ENCODE measurements around the gene SPINDOC.
"Not testable (repeated sequence)": the region's sequence is repeated elsewhere in the genome, so short reads cannot be mapped to it uniquely, and the experiment has no call there.

Gene SPINDOC

DNA sequence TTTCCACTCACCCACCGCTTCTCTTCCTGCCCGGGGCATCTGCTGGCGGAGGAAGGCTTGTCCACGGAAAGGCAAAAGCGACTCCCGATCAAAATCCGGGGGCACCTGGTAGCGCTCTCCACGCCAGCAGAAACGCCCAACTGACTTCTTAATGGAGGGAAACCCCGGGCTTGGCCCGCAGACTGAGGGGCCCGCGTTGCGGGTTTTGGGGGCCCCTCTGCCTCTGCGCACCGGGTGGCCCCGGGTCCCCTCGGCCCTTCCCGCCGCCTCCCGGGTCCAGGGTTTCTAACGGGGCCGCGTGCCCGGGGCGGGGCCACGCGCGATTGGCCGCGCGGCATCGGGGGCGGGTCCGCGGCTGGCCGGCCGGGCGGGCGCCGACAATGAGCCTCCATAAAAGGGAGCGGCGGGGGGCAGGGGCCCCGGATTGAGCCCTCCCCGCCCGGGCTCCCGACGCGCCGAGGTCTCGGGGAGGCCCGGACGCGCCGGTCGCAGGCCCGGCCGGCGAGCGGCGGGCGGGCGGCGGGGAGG is at the start of gene SPINDOC:
SPINDOC (plus strand) TSS at position 422 of the 528 bp plus-strand sequence. CDS start 231 bp downstream, outside the sequence.
- DNase-seq, result peak; percentile 62

DNA sequence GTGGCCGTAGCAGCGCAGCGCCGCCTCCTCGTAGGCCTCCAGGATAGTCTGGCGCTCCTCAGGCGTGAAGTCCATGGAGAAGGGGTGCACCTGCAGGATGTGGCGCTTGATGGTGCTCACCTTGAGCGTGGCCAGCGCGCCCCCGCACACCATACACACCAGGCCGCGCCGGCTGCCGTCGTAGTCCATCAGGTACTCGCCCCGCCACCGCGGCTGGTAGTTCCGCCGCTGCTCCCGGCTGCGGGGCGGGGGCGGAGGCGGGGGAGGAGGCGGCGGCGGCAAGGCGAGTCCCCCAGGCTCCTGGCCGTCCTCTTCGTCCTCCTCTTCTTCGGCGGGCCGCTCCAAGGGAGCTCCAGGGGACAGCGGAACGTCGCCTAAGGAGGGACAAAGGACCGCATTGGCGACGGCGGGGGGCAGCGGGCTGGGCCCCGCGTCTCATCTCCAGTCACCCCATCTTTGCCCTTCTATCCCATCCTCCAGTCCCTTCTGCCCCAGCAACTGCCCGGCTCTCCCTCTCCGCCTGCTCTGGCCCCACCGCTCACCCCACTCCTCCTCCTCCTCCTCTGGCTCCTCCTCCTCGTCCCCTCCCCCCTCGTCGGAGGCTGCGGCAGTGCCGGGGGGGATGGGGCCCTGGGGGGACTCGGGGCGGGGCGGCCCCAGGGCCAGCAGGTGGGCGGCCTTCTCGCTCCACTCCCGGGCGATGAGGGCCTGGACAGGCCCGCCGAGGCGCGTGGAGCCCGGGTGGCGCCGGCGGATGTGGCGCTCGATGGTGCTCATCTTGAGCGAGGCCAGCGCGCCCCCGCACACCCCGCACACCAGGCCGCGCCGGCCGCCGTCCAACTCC is 49.5 kb upstream of the SPINDOC start:
- no peak for DNase-seq

GRCh38 chr11:63764340-63764678 is 48.9 kb upstream of the SPINDOC start:
- DNase-seq, result no peak

DNA sequence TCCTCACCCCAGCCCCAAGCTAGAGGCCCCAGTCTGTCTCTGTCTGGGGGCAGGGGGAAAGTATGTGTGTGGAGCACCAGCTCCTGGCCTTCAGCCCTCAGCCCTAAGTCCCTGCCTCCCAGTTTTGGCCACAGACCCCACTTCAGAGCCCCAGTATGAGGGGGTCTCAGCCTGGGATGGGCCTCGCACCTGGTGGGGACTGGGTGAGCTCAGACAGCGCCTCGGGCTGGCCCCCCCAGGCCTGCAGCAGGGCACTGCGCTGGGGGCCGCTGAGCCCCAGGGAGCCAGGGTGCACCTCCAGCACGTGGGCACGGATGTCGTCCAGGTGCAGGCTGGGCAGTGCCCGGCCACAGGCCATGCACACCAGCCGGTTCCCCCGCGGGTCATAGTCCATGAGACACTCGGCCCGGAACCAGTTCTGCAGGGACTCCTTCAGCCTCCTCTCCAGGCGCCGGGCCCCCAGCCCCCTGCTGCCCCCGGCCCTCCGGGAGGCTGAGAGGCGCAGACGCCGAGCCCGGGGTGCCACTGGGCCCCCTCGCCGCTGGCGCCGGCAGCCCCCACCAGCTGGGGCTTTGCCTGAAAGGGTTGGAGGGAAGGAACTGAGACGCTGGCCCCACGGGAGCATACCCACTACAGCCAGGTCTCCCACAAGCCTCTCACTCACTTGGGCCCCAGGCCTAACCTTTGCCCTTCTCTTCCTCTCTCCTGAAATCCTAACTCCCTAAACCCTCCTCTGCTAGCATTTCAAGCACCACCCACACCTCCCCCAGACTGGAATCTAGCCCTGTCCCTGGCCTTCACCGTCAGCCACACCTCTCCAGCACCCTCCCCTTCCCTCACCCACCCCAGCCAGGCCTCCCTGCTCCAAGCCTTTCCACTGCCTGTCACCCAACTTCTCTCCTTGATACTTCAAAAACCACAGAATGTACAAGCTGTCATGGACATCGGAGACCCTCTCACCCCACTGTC is 48.3 kb upstream of the SPINDOC start:
- no peak for DNase-seq

DNA sequence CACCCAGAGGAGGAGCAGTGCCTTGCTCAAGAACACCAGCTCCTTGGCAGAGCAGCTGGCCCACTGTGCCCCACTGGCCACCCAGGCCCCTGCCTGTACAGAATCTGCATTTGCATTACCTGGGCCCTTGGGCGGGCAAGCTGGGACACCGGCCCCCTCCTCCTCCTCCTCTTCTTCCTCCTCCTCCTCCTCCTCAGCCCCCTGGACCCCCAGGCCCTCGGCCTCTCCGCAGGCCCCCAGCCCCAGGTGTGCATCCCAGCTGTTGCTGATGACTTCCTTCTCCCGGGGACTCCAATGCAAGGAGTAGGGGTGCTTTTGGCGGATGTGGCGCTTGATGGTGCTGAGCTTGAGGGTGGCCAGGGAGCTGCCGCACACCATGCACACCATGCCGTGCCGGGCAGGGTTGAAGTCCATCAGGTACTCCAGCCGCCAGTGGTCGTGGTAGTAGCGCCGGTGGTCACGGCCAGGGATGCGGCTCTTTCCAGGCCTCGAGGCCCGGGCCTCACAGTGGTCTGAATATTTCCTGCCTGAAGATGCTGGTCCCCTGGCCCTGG is 47.5 kb upstream of the SPINDOC start:
- DNase-seq, result no peak

GRCh38 chr11:63766531-63767235 is 46.6 kb upstream of the SPINDOC start:
- DNase-seq, result no peak

DNA sequence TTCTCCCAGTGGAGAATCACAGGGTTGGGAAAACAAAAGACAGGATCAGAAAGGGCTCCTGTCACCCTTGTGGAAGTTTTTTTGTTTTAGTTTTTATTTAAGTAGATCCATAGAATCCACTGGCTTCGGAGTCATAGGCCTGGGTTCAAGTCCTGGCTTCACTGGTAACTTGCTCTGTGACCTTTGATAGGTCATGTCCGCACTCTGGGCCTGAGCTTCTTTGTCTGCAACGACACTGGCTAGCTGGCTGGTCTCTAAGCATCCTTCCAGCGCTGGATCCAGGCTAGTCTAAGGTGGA is 46.0 kb upstream of the SPINDOC start:
- DNase-seq, result no peak

DNA sequence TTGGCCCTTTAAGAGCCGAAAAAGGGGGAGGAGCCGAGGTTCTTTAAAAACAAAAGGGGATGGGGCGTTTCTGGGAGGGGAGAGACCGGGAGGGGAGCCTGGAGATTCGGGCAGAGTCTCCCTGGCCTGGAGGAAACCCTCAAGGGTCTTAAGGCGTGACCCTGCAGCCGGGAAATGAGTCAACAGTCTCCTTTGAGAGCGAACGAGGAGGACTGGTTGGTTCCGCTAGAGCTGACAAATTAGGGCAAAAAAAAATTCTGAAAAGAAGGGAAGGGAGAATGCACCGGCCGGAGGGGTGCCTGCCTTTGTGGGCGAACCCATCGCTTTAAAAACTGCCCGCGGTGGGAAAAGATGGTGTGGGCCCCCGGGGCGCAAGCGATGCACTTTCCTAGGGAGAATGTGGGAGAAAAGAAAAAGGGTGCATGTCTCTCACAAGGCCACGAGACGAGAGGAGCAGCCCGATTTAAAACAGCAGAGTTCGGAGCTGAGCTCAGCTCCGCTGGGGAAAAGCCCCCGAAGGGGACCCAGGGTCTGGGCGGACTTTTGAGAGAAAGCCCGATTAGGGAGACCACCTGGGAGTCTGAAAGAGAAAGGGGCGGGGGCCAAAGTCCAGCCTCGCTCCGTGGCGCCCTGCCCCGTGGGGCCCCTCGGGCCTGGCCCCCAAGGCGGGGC is 45.6 kb upstream of the SPINDOC start:
- DNase-seq, result no peak

DNA sequence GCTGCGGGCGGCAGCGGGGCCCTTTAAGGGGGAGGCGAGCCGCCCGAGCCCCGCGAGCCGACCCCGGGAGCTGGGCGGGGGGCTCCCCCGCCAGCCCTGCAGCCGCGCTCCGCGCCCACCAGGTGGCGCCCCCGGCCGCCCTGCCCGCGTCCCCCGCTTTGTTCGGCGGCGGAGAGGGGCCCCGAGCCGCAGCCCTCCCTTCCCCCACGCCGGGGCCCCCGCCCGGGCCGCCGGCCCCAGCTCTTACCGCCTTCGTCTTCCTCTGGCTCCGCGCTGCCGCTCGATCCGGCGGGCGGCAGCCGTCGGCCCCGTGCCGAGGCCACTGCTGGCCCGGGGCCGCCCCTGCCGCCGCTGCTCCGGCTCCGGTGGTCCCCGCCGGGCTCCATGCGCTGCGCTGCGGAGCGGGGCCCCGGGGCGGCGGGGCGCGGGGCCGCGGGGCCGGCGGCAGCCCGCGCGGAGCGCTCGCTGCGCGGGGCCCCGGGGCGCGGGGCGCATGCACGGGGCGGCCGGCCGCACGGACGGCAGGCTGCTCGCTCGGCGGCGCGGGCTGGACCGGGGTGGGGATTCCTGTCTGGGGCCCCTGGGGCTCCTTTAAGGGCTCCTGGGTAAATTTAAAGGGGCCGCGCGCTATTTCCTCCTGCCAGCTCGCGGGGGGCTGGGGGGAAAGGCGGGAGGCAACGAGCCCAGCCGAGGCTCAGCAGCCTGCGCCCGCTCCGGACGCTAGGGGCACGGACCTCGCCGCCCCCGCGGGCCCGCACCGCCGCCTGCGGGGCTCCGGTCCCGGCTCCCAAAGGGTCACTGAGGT is 44.8 kb upstream of the SPINDOC start, which contains the start of gene ZFTA:
ZFTA (minus strand) TSS at position 539 of the 805 bp plus-strand sequence; CDS start at position 386, 153 bp downstream.
- peak; percentile 42 for DNase-seq

DNA sequence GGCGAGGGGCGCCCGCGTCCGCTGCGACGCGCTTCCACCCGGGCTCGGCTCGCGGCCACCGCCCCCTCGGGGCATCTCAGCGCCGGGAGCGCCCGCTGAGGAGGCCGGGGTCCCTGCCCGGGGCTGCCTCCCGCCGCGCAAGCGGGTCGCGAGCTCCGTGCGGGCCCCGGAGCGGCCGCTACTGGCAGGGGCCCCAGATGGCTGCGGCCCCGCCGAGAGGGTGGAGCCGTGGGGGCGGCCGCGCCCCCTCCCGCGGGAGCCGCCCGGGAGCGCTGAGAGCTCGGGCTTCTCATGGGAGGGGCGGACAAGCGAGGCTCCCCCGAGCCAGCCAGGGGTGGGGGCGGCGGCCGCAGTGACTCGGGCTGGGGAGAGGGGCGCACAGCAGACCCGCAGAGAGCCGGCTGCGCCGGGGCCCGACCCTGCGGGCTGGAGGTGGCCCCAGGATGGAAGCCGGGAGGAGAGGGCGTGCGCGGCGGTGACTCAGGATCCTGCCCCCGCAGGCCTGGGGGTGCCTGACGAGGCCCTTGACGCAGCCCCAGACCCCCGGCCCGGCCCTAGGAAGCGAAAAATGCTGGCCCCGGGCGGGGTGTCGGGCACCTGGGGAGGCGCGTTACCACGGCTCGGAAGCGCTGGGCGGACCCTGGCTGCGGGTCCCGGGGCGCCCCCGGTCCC is 44.1 kb upstream of the SPINDOC start:
- no peak for DNase-seq

DNA sequence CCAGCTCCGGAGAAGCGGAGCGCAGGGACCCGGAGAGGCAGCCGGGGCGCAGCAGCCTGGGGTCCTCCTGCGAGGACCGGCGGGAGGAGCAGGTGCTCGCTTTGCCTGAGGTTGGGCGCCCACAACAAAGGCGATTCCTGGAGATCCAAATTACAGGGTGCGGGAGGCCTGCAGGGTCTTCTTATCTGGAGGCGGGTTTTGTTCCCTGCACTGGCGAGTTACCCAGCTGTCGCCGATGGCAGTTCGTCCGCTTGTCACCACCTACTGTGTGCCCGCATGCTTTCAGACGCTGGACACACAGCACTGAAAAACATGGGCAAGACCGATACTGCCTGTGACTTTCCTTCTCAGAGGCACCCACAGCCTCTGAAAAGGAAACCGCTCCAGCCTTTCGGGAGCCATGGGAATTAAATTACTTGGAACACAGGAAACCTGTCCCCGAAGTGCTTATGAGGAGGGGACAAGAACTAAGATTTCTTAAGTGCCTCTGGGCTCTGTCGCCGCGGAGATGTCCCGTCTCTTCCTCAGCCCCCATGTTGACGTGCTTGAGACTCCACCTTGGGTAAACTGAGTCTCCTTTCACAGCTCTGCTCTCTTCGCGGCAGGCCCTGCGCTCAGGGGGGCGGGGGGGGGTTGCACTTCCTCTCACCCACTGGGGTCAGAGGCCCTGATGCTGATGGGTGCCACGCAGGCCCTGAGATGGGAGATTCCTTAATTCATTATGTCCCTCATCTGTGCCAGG is 43.4 kb upstream of the SPINDOC start:
- DNase-seq, result no peak

DNA sequence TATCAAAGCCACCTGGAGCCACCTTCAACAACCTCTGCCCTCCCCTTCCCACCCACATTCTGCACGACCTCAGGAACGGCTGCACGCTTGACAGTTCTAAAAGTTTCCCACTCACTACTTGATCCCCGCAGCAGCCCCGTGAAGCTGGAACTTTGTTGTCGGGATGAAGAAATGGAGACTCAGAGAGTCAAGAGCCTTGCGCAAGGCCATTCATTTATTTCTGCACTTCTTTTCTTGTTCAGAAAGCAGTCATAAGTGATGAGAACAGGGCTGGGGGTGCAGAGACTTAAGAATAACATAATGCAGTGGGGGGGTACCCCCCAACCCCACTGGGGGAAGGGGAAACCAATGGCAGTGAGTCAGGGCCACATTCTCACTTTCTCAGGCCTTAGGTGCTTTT is 42.5 kb upstream of the SPINDOC start:
- DNase-seq, result no peak

GRCh38 chr11:63771741-63772318 is 41.4 kb upstream of the SPINDOC start:
- not testable (repeated sequence) for DNase-seq

GRCh38 chr11:63775191-63775590 is 38.1 kb upstream of the SPINDOC start:
- DNase-seq, result no peak

DNA sequence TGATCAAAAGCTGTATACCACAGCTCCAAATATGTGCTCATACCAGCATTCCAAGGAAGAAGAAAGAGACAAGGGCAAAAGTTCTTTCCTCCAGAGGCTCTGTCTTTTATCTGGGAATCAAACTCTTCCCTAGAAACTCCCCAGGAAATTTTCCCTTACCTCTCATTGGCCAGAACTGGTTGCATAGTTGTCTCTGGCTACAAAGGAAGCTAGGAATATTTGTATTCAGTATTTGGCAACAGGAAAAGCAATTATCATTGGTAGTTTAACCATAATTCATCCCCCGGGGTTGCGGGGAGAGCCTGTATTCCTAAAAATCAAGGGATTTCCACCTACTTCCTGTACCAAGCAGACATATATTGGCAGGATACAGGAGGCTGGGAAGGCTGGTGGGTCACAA is 34.2 kb upstream of the SPINDOC start:
- DNase-seq, result no peak

- DNase-seq, result no peak
Observed at GRCh38 chr11:63782749-63783148, 30.5 kb upstream of the SPINDOC start.

GRCh38 chr11:63783925-63784592 is 29.2 kb upstream of the SPINDOC start:
- no peak for DNase-seq

- DNase-seq, result no peak
Observed at GRCh38 chr11:63785823-63786222, 27.4 kb upstream of the SPINDOC start.

All from NK-92 treated with Interleukin-12 subunit alpha and Interleukin-12 subunit beta, amount 100 ng/mL, for 24 hours (cell line).